HG02588 (cell line): Measurements from ENCODE around the gene LCE4A.
"Not testable (repeated sequence)": the region's sequence is repeated elsewhere in the genome, so short reads cannot be mapped to it uniquely, and the experiment has no call there.

ENCODE experiments used
- ATAC-seq: cut with Tn5 transposase; IDR thresholded peaks from one replicate; pipeline ENCODE4 v1.9.1; 2021; ENCODE audit warnings: mild to moderate bottlenecking, moderate library complexity; ENCODE audit not compliant: unreplicated experiment

LCE4A gene

GRCh38 chr1:152707860-152708259 is at the start of gene LCE4A:
Gene LCE4A (plus strand): TSS chr1:152708160. CDS start chr1:152709076, 916 bp downstream.
- ATAC-seq, result no peak

GRCh38 chr1:152658649-152659048 is 49.3 kb upstream of the LCE4A start:
- ATAC-seq, result no peak

- ATAC-seq, result no peak
Measured at GRCh38 chr1:152663098-152663497, 44.9 kb upstream of the LCE4A start, which contains the start of gene LCE2D. Gene LCE2D (plus strand): TSS chr1:152663380. CDS start chr1:152664106, 726 bp downstream.

- ATAC-seq, result not testable (repeated sequence)
Measured at GRCh38 chr1:152666171-152666570, 41.8 kb upstream of the LCE4A start.

- no peak for ATAC-seq
Measured at GRCh38 chr1:152667648-152668047, 40.3 kb upstream of the LCE4A start.

GRCh38 chr1:152673016-152673415 is 34.9 kb upstream of the LCE4A start:
- ATAC-seq, result no peak

- not testable (repeated sequence) for ATAC-seq
Measured at GRCh38 chr1:152674983-152675382, 33.0 kb upstream of the LCE4A start, which contains the start of gene LCE2C. Gene LCE2C (plus strand): TSS chr1:152675279. CDS start chr1:152676016, 737 bp downstream.

- no peak for ATAC-seq
Measured at GRCh38 chr1:152679459-152679858, 28.5 kb upstream of the LCE4A start.

GRCh38 chr1:152681616-152682015 is 26.3 kb upstream of the LCE4A start:
- ATAC-seq, result no peak

GRCh38 chr1:152683846-152684245 is 24.1 kb upstream of the LCE4A start:
- no peak for ATAC-seq

- not testable (repeated sequence) for ATAC-seq
Measured at GRCh38 chr1:152685823-152686222, 22.1 kb upstream of the LCE4A start, which contains the start of gene LCE2B. Gene LCE2B (plus strand): TSS chr1:152686123. CDS start chr1:152686844, 721 bp downstream.

GRCh38 chr1:152697701-152698600 is 10.0 kb upstream of the LCE4A start, which contains the start of gene LCE2A:
Gene LCE2A (plus strand): TSS chr1:152698345. CDS start chr1:152698902, 557 bp downstream.
- ATAC-seq, result no peak

- ATAC-seq, result no peak
Measured at GRCh38 chr1:152699746-152700145, 8.2 kb upstream of the LCE4A start.

- no peak for ATAC-seq
Measured at GRCh38 chr1:152718238-152718637, 10.3 kb downstream of the LCE4A start.

GRCh38 chr1:152725261-152725660 is 17.3 kb downstream of the LCE4A start:
- ATAC-seq, result no peak

- no peak for ATAC-seq
Measured at GRCh38 chr1:152728986-152729385, 21.0 kb downstream of the LCE4A start.

- no peak for ATAC-seq
Measured at GRCh38 chr1:152735648-152736047, 27.7 kb downstream of the LCE4A start.

- ATAC-seq, result no peak
Measured at GRCh38 chr1:152737997-152738396, 30.0 kb downstream of the LCE4A start.

GRCh38 chr1:152739841-152740240 is 31.9 kb downstream of the LCE4A start:
- no peak for ATAC-seq

- no peak for ATAC-seq
Measured at GRCh38 chr1:152741656-152742055, 33.7 kb downstream of the LCE4A start.

- no peak for ATAC-seq
Measured at GRCh38 chr1:152743371-152744145, 35.6 kb downstream of the LCE4A start.
